RWPE2 (cell line): ENCODE results near the gene HPS4.

Experiments
- ATAC-seq: fragments of 200-7000 bp; cut with Tn5 transposase; 3 replicates; pipeline ENCODE4 v1.9.1; 2021; ENCODE audit warnings: low read depth
- DNase-seq: peaks from one replicate; pipeline ENCODE4 v3.0.0-alpha.2; 2020; ENCODE audit warnings: low spot score
- H3K27ac ChIP-seq: fragments of 450-650 bp; 2 replicates; pipeline ENCODE4 v1.5.1; 2017; ENCODE audit warnings: mild to moderate bottlenecking; ENCODE audit not compliant: poor library complexity, severe bottlenecking
- H3K27me3 ChIP-seq: fragments of 250-450 bp; sonication (Bioruptor Pico); 2 replicates; pipeline ENCODE4 v1.5.1; 2021; ENCODE audit warnings: mild to moderate bottlenecking, moderate library complexity; ENCODE audit not compliant: insufficient read depth, poor library complexity, severe bottlenecking
- H3K36me3 ChIP-seq: fragments of 250-450 bp; sonication (Bioruptor Pico); 2 replicates; pipeline ENCODE4 v1.5.1; 2020; ENCODE audit warnings: low read depth, mild to moderate bottlenecking, moderate library complexity
- H3K4me1 ChIP-seq: fragments of 250-450 bp; sonication (Bioruptor Pico); 2 replicates; pipeline ENCODE4 v1.5.1; 2021; ENCODE audit warnings: mild to moderate bottlenecking, moderate library complexity; ENCODE audit not compliant: insufficient read depth, poor library complexity, severe bottlenecking
- H3K4me3 ChIP-seq: fragments of 250-450 bp; sonication (Bioruptor Pico); 2 replicates; pipeline ENCODE4 v1.5.1; 2021; ENCODE audit warnings: mild to moderate bottlenecking, moderate library complexity; ENCODE audit not compliant: severe bottlenecking
- H3K9me3 ChIP-seq: fragments of 250-450 bp; sonication (Bioruptor Pico); 2 replicates; pipeline ENCODE4 v1.5.1; 2021; ENCODE audit warnings: mild to moderate bottlenecking, moderate library complexity; ENCODE audit not compliant: severe bottlenecking
- CTCF ChIP-seq: fragments of 450-650 bp; IDR thresholded peaks from one replicate; pipeline ENCODE4 v1.5.1; 2017; ENCODE audit warnings: mild to moderate bottlenecking, moderate library complexity; ENCODE audit not compliant: poor library complexity, severe bottlenecking

Gene HPS4

GRCh38 chr22:26479043-26479791, 4.4 kb downstream of the HPS4 start:
- Histone ChIP-seq H3K4me1 (peaks cover 41% of the 10 kb centered on the region), H3K4me3 (peak overlapping the region; percentile 11), H3K9me3 (no peaks in the 10 kb centered on the region), H3K27ac (peak overlapping the region; percentile 72), H3K27me3 (no peaks in the 10 kb centered on the region), H3K36me3 (peaks cover 46% of the 10 kb centered on the region)
- no peak for ATAC-seq
- peak; percentile 26 for TF ChIP-seq CTCF
- DNase-seq = no peak

GRCh38 chr22:26477341-26477731, 6.2 kb downstream of the HPS4 start:
- H3K9me3 ChIP-seq = no peaks in the 10 kb centered on the region
- TF ChIP-seq CTCF = no peak
- H3K4me3 ChIP-seq = no peak overlapping the region
- H3K27me3 ChIP-seq = no peaks in the 10 kb centered on the region
- H3K36me3 ChIP-seq = peaks cover 65% of the 10 kb centered on the region
- peak overlapping the region; percentile 56 for H3K27ac ChIP-seq
- H3K4me1 ChIP-seq = peaks cover 48% of the 10 kb centered on the region
- ATAC-seq (no peak), DNase-seq (no peak)

DNA sequence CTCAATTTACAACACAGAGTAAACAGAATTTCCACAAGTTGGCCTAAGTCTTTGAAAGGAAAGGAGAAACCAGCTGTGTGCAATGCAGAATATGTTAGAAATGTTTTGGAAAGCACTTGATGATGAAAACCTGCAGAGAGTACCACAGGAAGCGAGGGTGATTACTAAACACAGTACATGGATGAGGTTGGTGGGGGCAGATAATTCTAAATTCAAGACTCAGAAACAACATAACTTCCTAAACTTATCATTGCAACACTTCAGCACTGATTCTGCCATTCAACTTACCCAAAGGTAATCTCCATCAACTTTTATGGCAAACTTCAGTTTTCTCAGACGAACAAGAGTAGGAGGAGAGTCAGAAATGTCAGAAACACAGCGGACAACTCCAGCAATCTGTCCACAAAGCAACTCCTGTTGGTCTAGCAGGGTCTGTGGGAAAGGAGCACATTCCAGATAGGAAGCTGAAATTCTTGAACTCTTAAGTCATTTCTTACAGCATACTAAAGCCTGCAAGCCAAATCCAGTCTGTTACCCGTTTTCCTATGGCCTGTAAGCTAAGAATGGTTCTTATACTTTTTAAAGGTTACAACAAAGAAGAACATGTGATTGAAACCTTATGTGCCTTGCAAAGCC, 6.8 kb downstream of the HPS4 start:
- Histone ChIP-seq H3K36me3 (peaks cover 70% of the 10 kb centered on the region), H3K27me3 (no peaks in the 10 kb centered on the region), H3K4me1 (peaks cover 51% of the 10 kb centered on the region), H3K27ac (peak overlapping the region; percentile 56), H3K9me3 (no peaks in the 10 kb centered on the region), H3K4me3 (no peak overlapping the region)
- ATAC-seq (peak; percentile 19; the same call in 1 of the 3 replicates), DNase-seq (no peak)
- no peak for TF ChIP-seq CTCF

DNA sequence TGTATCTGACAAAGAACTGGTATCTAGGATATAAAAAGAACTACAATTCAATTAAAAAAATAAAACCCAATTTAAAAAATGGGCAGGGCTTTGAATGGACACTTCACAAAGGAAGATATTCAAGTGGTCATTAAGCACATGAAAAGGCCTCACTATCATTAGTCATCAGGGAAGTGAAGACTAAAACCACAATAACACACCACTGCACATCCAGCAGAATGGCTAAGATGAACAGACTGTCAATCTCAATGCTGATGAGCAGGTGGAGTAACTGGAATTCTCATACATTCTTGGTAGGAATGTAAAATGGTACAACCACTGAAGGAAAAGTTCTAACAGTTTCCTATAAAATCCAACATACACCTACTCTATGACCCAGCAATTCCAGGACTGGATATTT, 8.9 kb downstream of the HPS4 start:
- Histone ChIP-seq H3K4me1 (peaks cover 51% of the 10 kb centered on the region), H3K4me3 (no peak overlapping the region), H3K27me3 (no peaks in the 10 kb centered on the region), H3K36me3 (peaks cover 86% of the 10 kb centered on the region), H3K9me3 (no peaks in the 10 kb centered on the region), H3K27ac (peak overlapping the region; percentile 98)
- ATAC-seq (no peak), DNase-seq (no peak)
- no peak for TF ChIP-seq CTCF

DNA sequence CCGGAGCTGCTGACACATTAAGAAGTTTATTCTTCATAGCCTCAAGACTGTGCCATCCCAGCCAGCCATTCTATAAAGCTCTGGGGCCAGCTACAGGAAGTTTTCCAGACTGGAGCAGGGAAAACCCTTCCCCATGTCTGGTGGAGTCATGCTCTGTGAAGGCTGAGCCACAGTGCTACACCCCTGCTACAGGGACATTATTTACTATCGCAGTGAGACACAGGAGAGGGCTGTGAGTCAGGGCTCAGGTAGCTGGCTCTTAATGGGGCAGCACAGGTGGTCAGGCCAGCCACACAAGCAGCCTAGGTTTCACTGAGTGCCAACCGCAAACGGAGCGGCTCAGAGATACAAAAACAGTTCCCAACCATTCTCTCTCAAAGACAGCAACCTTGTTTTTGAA, 12.1 kb downstream of the HPS4 start:
- H3K27me3 ChIP-seq = no peaks in the 10 kb centered on the region
- H3K27ac ChIP-seq = peak overlapping the region; percentile 98
- ATAC-seq (peak; percentile 100), DNase-seq (peak; percentile 95)
- H3K4me1 ChIP-seq = peaks cover 29% of the 10 kb centered on the region
- peaks cover 92% of the 10 kb centered on the region for H3K36me3 ChIP-seq
- no peak overlapping the region for H3K4me3 ChIP-seq
- H3K9me3 ChIP-seq = no peaks in the 10 kb centered on the region
- TF ChIP-seq CTCF = no peak
